Stimulated activated CD8-positive, alpha-beta memory T cell treated with anti-CD3 and anti-CD28 coated beads, Interleukin-15, amount 100 ng/mL, for 4 hours (primary cell): ENCODE measurements around the gene ZNF318.
"Not testable (repeated sequence)": the region's sequence is repeated elsewhere in the genome, so short reads cannot be mapped to it uniquely, and the experiment has no call there.

ENCODE experiments used
- DNase-seq, 2 donors: peaks; one replicate each; pipeline ENCODE4 v3.0.0-alpha.2; 2020; ENCODE audit warnings: low read depth in 2 of 2

Gene ZNF318

GRCh38 chr6:43389730-43390295, 20.4 kb upstream of the ZNF318 start:
- no peak for DNase-seq

- no peak for DNase-seq
Observed at GRCh38 chr6:43386492-43386891, 17.0 kb upstream of the ZNF318 start.

- no peak for DNase-seq
Observed at GRCh38 chr6:43383021-43383667, 13.7 kb upstream of the ZNF318 start.

GRCh38 chr6:43380858-43381257, 11.4 kb upstream of the ZNF318 start:
- DNase-seq, result not testable (repeated sequence)

- no peak for DNase-seq
Observed at GRCh38 chr6:43378631-43379030, 9.2 kb upstream of the ZNF318 start.

- no peak for DNase-seq
Observed at GRCh38 chr6:43377710-43378229, 8.3 kb upstream of the ZNF318 start.

GRCh38 chr6:43376551-43376981, 7.1 kb upstream of the ZNF318 start:
- no peak for DNase-seq

- no peak for DNase-seq
Observed at GRCh38 chr6:43375693-43376092, 6.2 kb upstream of the ZNF318 start.

GRCh38 chr6:43373252-43373875, 3.9 kb upstream of the ZNF318 start:
- DNase-seq, result no peak

GRCh38 chr6:43370003-43370580, 645 bp upstream of the ZNF318 start:
- not testable (repeated sequence) for DNase-seq

- no peak for DNase-seq
Observed at GRCh38 chr6:43368259-43369160, 937 bp downstream of the ZNF318 start.

- no peak for DNase-seq
Observed at GRCh38 chr6:43367245-43367984, 2.0 kb downstream of the ZNF318 start.

- DNase-seq, result no peak
Observed at GRCh38 chr6:43361269-43361668, 8.2 kb downstream of the ZNF318 start.

- no peak for DNase-seq
Observed at GRCh38 chr6:43359831-43360230, 9.6 kb downstream of the ZNF318 start.

- no peak for DNase-seq
Observed at GRCh38 chr6:43359381-43359780, 10.1 kb downstream of the ZNF318 start.

- no peak for DNase-seq
Observed at GRCh38 chr6:43355862-43356590, 13.4 kb downstream of the ZNF318 start.

- DNase-seq, result not testable (repeated sequence)
Observed at GRCh38 chr6:43351951-43352350, 17.5 kb downstream of the ZNF318 start.

- no peak for DNase-seq
Observed at GRCh38 chr6:43347444-43347843, 22.0 kb downstream of the ZNF318 start.

GRCh38 chr6:43347021-43347420, 22.4 kb downstream of the ZNF318 start:
- DNase-seq, result no peak

GRCh38 chr6:43346243-43346642, 23.2 kb downstream of the ZNF318 start:
- DNase-seq, result not testable (repeated sequence)
